Lung (tissue), 11 donors: Measurements from ENCODE around the gene CCR5AS.
A peak's percentile ranks its signal among the peaks of the same experiment; 100 is the strongest.

Source experiments
- ATAC-seq: fragments of 200-7000 bp; cut with Tn5 transposase; one replicate; pipeline ENCODE4 v1.9.1; 2020; ENCODE audit warnings: moderate number of reproducible peaks; ENCODE audit not compliant: insufficient read depth, low FRiP score
- DNase-seq, 3 donors: peaks; one replicate each; pipeline ENCODE4 v3.0.0-alpha.2; 2013 to 2017
- H3K27ac ChIP-seq, 2 donors: one replicate each; pipeline ENCODE4 v1.5.1; 2013; ENCODE audit warnings: mild to moderate bottlenecking in 2 of 2, moderate library complexity in 2 of 2, control low read depth in 1 of 2, inconsistent platforms in 1 of 2, low read depth in 1 of 2, low read length in 1 of 2
- H3K27me3 ChIP-seq, 3 donors: one replicate each; pipeline ENCODE4 v1.5.1; 2013; ENCODE audit warnings: low read length in 2 of 3; ENCODE audit not compliant: control insufficient read depth in 3 of 3, insufficient read depth in 3 of 3
- H3K36me3 ChIP-seq, 4 donors: one replicate each; pipeline ENCODE4 v1.5.1; 2013; ENCODE audit warnings: low read length in 4 of 4, mild to moderate bottlenecking in 1 of 4, moderate library complexity in 1 of 4; ENCODE audit not compliant: control insufficient read depth in 4 of 4, insufficient read depth in 4 of 4
- H3K4me1 ChIP-seq, 5 donors: one replicate each; pipeline ENCODE4 v1.5.1; 2013; ENCODE audit warnings: low read length in 5 of 5, mild to moderate bottlenecking in 2 of 5, moderate library complexity in 1 of 5; ENCODE audit not compliant: control insufficient read depth in 5 of 5, insufficient read depth in 5 of 5
- H3K4me3 ChIP-seq: one replicate; pipeline ENCODE4 v1.5.1; 2013; ENCODE audit warnings: mild to moderate bottlenecking, control low read depth, moderate library complexity
- H3K9ac ChIP-seq, 2 donors: one replicate each; pipeline ENCODE4 v1.5.1; 2013; ENCODE audit warnings: low read length in 2 of 2, control low read depth in 1 of 2; ENCODE audit not compliant: insufficient read depth in 1 of 2
- H3K9me3 ChIP-seq, 4 donors: one replicate each; pipeline ENCODE4 v1.5.1; 2013; ENCODE audit warnings: low read length in 3 of 4, mild to moderate bottlenecking in 1 of 4, moderate library complexity in 1 of 4; ENCODE audit not compliant: control insufficient read depth in 4 of 4, insufficient read depth in 3 of 4
- CTCF ChIP-seq: IDR thresholded peaks from 2 replicates; pipeline ENCODE4 v1.5.1; 2012; ENCODE audit warnings: mild to moderate bottlenecking; ENCODE audit errors: control extremely low read depth, extremely low read depth
- WGBS, 2 donors: extraction: QIAGEN DNeasy Blood & Tissue Kit; methylation state at CpG; one replicate each; pipeline ENCODE4 v1.1.7; 2013; 5-methylcytosine and 5-hydroxymethylcytosine counted together
- donor health status: control.
- donor health status: control.
- donor health status: Bipolar disorder and iron deficiency.
- donor health status: healthy.
- donor health status: DM: yes; HTN: yes; CAD: no.

CCR5AS gene

GRCh38 chr3:46401579-46401978 is 5.3 kb downstream of the CCR5AS start:
- Histone ChIP-seq H3K36me3 (no peaks in the 10 kb centered on the region), H3K27me3 (no peaks in the 10 kb centered on the region), H3K27ac (no peak overlapping the region), H3K4me3 (no peak overlapping the region), H3K4me1 (peaks cover 0 to 37% (median 19%) of the 10 kb centered on the region in 5 donors), H3K9ac (no peak overlapping the region), H3K9me3 (no peaks in the 10 kb centered on the region)
- 96 to 100% methylated on average over 2 of the region's 2 CpGs for WGBS, 2 donors
- TF ChIP-seq CTCF, result no peak
- DNase-seq, result no peak
- ATAC-seq, result no peak

- Histone ChIP-seq H3K27ac (no peak overlapping the region), H3K9me3 (no peaks in the 10 kb centered on the region), H3K36me3 (no peaks in the 10 kb centered on the region), H3K4me3 (no peak overlapping the region), H3K27me3 (no peaks in the 10 kb centered on the region), H3K9ac (no peak overlapping the region), H3K4me1 (peaks cover 0 to 30% (median 12%) of the 10 kb centered on the region in 5 donors)
- WGBS, 2 donors, result 88 to 96% methylated on average over 5 of the region's 5 CpGs
- no peak for TF ChIP-seq CTCF
- ATAC-seq, result no peak
- no peak for DNase-seq
Measured at GRCh38 chr3:46400846-46401245, 6.0 kb downstream of the CCR5AS start.

GRCh38 chr3:46400000-46400734 is 6.7 kb downstream of the CCR5AS start:
- 59 to 87% methylated on average over 8 of the region's 8 CpGs for WGBS, 2 donors

More at GRCh38 chr3:46400000-46400734, 6.7 kb downstream of the CCR5AS start:
- DNase-seq, result peak; percentile 72 to 95 (median 92)
- TF ChIP-seq CTCF, result no peak
- Histone ChIP-seq H3K27me3 (no peaks in the 10 kb centered on the region), H3K4me1 (peaks cover 0 to 23% (median 5%) of the 10 kb centered on the region in 5 donors), H3K9me3 (no peaks in the 10 kb centered on the region), H3K4me3 (no peak overlapping the region), H3K36me3 (no peaks in the 10 kb centered on the region), H3K9ac (no peak overlapping the region), H3K27ac (peak overlapping the region in 1 of 2 donors; percentile 48)
- peak; percentile 61 for ATAC-seq
